ENCODE results near the gene MXD4.

Gene MXD4

GRCh38 chr4:2250357-2251072 is 11.4 kb downstream of the MXD4 start:
- no peaks in the 10 kb centered on the region for H3K36me3 ChIP-seq (replicated peaks; ENCODE audit: insufficient read depth, low read length)
- no peak overlapping the region for H3K4me3 ChIP-seq (ENCODE audit: low read length)
- no peaks in the 10 kb centered on the region for H3K79me2 ChIP-seq (ENCODE audit: low read length)
- H3K9me3 ChIP-seq (replicated peaks; ENCODE audit: insufficient read depth, low read length) = no peaks in the 10 kb centered on the region
- TF ChIP-seq EZH2phosphoT487 (IDR thresholded peaks at IDR 0.05; ENCODE audit: low read length) (no peak), CTCF (IDR thresholded peaks at IDR 0.05; ENCODE audit: low read length) (no peak), EZH2 (optimal IDR thresholded peaks at IDR 0.05; ENCODE audit: low read depth, low read length) (no peak)
- H3K9ac ChIP-seq (ENCODE audit: low read length) = no peak overlapping the region
- no peaks in the 10 kb centered on the region for H3F3A ChIP-seq (ENCODE audit: insufficient read depth, low read length)
- H3K27me3 ChIP-seq (replicated peaks; ENCODE audit: insufficient read depth, low read length) = no peaks in the 10 kb centered on the region
- H3K9me2 ChIP-seq (replicated peaks; ENCODE audit: insufficient read depth, low read length) = no peaks in the 10 kb centered on the region
- no peak overlapping the region for H2AFZ ChIP-seq (ENCODE audit: low read length)
- DNase-seq = no peak
- no peak overlapping the region for H3K4me2 ChIP-seq (ENCODE audit: low read depth, low read length)
- no peaks in the 10 kb centered on the region for H4K20me1 ChIP-seq (ENCODE audit: insufficient read depth, low read length)
- no peaks in the 10 kb centered on the region; the same call in 1 of the 2 replicates for H3K4me1 ChIP-seq (ENCODE audit: low read length)
- H3K27ac ChIP-seq (ENCODE audit: low read length) = no peak overlapping the region

- no peak overlapping the region for H3K4me3 ChIP-seq (ENCODE audit: low read length)
- H4K20me1 ChIP-seq (ENCODE audit: insufficient read depth, low read length) = no peaks in the 10 kb centered on the region
- TF ChIP-seq EZH2 (optimal IDR thresholded peaks at IDR 0.05; ENCODE audit: low read depth, low read length) (no peak), EZH2phosphoT487 (IDR thresholded peaks at IDR 0.05; ENCODE audit: low read length) (no peak)
- H3K4me2 ChIP-seq (ENCODE audit: low read depth, low read length) = no peak overlapping the region
- no peak for DNase-seq
- H3K79me2 ChIP-seq (ENCODE audit: low read length) = no peaks in the 10 kb centered on the region
- no peak overlapping the region for H3K27ac ChIP-seq (ENCODE audit: low read length)
- H3K4me1 ChIP-seq (ENCODE audit: low read length) = no peaks in the 10 kb centered on the region; the same call in 1 of the 2 replicates
- no peaks in the 10 kb centered on the region for H3K27me3 ChIP-seq (replicated peaks; ENCODE audit: insufficient read depth, low read length)
- no peaks in the 10 kb centered on the region for H3K9me2 ChIP-seq (replicated peaks; ENCODE audit: insufficient read depth, low read length)
- no peaks in the 10 kb centered on the region for H3F3A ChIP-seq (ENCODE audit: insufficient read depth, low read length)
- H3K9ac ChIP-seq (ENCODE audit: low read length) = no peak overlapping the region
- no peaks in the 10 kb centered on the region for H3K36me3 ChIP-seq (replicated peaks; ENCODE audit: insufficient read depth, low read length)
- no peaks in the 10 kb centered on the region for H3K9me3 ChIP-seq (replicated peaks; ENCODE audit: insufficient read depth, low read length)
- no peak overlapping the region for H2AFZ ChIP-seq (ENCODE audit: low read length)
These were observed 12.2 kb downstream of the MXD4 start for GRCh38 chr4:2249526-2250356.

GRCh38 chr4:2248821-2249261 is 13.1 kb downstream of the MXD4 start:
- H3K36me3 ChIP-seq (replicated peaks; ENCODE audit: insufficient read depth, low read length) = no peaks in the 10 kb centered on the region
- no peak for TF ChIP-seq EZH2phosphoT487 (IDR thresholded peaks at IDR 0.05; ENCODE audit: low read length)
- no peaks in the 10 kb centered on the region for H3K79me2 ChIP-seq (ENCODE audit: low read length)
- H3K4me1 ChIP-seq (ENCODE audit: low read length) = peaks cover 7% of the 10 kb centered on the region
- no peaks in the 10 kb centered on the region for H3K27me3 ChIP-seq (replicated peaks; ENCODE audit: insufficient read depth, low read length)
- H3K4me2 ChIP-seq (ENCODE audit: low read depth, low read length) = no peak overlapping the region
- no peak overlapping the region for H3K9ac ChIP-seq (ENCODE audit: low read length)
- H3F3A ChIP-seq (ENCODE audit: insufficient read depth, low read length) = no peaks in the 10 kb centered on the region; the same call in 1 of the 2 replicates
- no peaks in the 10 kb centered on the region for H4K20me1 ChIP-seq (ENCODE audit: insufficient read depth, low read length)
- DNase-seq = no peak
- no peaks in the 10 kb centered on the region for H3K9me3 ChIP-seq (replicated peaks; ENCODE audit: insufficient read depth, low read length)
- H3K9me2 ChIP-seq (replicated peaks; ENCODE audit: insufficient read depth, low read length) = no peaks in the 10 kb centered on the region
- no peak overlapping the region for H2AFZ ChIP-seq (ENCODE audit: low read length)
- no peak overlapping the region for H3K27ac ChIP-seq (ENCODE audit: low read length)
- no peak overlapping the region for H3K4me3 ChIP-seq (ENCODE audit: low read length)

- Histone ChIP-seq H3K79me2 (ENCODE audit: low read length) (no peaks in the 10 kb centered on the region), H3K4me1 (ENCODE audit: low read length) (peaks cover 13% of the 10 kb centered on the region), H3F3A (ENCODE audit: insufficient read depth, low read length) (peaks cover 4% of the 10 kb centered on the region; the same call in 1 of the 2 replicates), H3K9ac (ENCODE audit: low read length) (no peak overlapping the region), H2AFZ (ENCODE audit: low read length) (no peak overlapping the region), H3K27me3 (replicated peaks; ENCODE audit: insufficient read depth, low read length) (no peaks in the 10 kb centered on the region), H4K20me1 (ENCODE audit: insufficient read depth, low read length) (no peaks in the 10 kb centered on the region), H3K4me2 (ENCODE audit: low read depth, low read length) (no peak overlapping the region), H3K27ac (ENCODE audit: low read length) (no peak overlapping the region), H3K4me3 (ENCODE audit: low read length) (no peak overlapping the region), H3K9me3 (replicated peaks; ENCODE audit: insufficient read depth, low read length) (no peaks in the 10 kb centered on the region), H3K9me2 (replicated peaks; ENCODE audit: insufficient read depth, low read length) (no peaks in the 10 kb centered on the region), H3K36me3 (replicated peaks; ENCODE audit: insufficient read depth, low read length) (no peaks in the 10 kb centered on the region)
- TF ChIP-seq EZH2phosphoT487 (IDR thresholded peaks at IDR 0.05; ENCODE audit: low read length) = no peak
- no peak for DNase-seq
These were observed 13.7 kb downstream of the MXD4 start for GRCh38 chr4:2248044-2248780.

Measured in MM.1S (cell line).